ENCODE results near the gene INPP5D. TPM values are rescaled to one million over a fixed set of nuclear protein-coding genes. Genes with fewer than 3 reads are reported as not detected.

Gene INPP5D
- total and polyA plus RNA-seq, 2 of the 8 experiments (the other 6 are each of a cell fraction or from before 2014, with no cell fraction given): 4.5 to 7.1 TPM

GRCh38 chr2:233083782-233084181 lies 23.6 kb downstream of the INPP5D start (continued):
- TF ChIP-seq CHD7 (IDR thresholded peaks at IDR 0.05; ENCODE audit: insufficient replicate concordance, low read length) (no peak), ATF2 (IDR thresholded peaks at IDR 0.05; ENCODE audit: low read length) (no peak), EZH2 (IDR thresholded peaks at IDR 0.05; ENCODE audit: low read depth, low read length, severe bottlenecking) (no peak), SIN3A (conservative IDR thresholded peaks at IDR 0.05 in 1 of 2, IDR thresholded peaks at IDR 0.05 in 1 of 2; ENCODE audit: low read depth in 1 of 2, low read length in 2 of 2) (no peak), HDAC2 (IDR thresholded peaks at IDR 0.05; ENCODE audit: borderline replicate concordance in 1 of 2, low read depth in 2 of 2, low read length in 2 of 2) (no peak), TEAD4 (IDR thresholded peaks at IDR 0.05; ENCODE audit: low read depth, low read length) (no peak), RFX5 (IDR thresholded peaks at IDR 0.05; ENCODE audit: borderline replicate concordance, low read depth, low read length) (no peak), SIX5 (IDR thresholded peaks at IDR 0.05; ENCODE audit: low read depth, low read length) (no peak), MAFK (IDR thresholded peaks at IDR 0.05; ENCODE audit: low read depth, low read length) (no peak), ASH2L (IDR thresholded peaks at IDR 0.05; ENCODE audit: low read length) (no peak)

Data from H1 (cell line).